Panc1 (cell line): ENCODE data around the gene TEPSIN. TPM values are rescaled to one million over a fixed set of nuclear protein-coding genes. Genes with fewer than 3 reads are reported as not detected.

ENCODE experiments used
- ATAC-seq: fragments of 200-7000 bp; cut with Tn5 transposase; 2 replicates; pipeline ENCODE4 v1.9.1; 2020; ENCODE audit warnings: mild to moderate bottlenecking, moderate library complexity
- BruUV-seq: library from RNA; stranded (reverse); fragments of 400-500 nt; replicated peaks from 2 replicates; lab custom pipeline; 2021; lab: Mats Ljungman, UMichigan
- CTCF ChIA-PET: fragments of 300-600 bp; sonication (Branson Sonifier 250); formaldehyde crosslinking; loops from one replicate; lab custom pipeline; 2022; ENCODE audit warnings: antibody characterized with exemption; lab: Charles Lee
- POLR2A ChIA-PET: fragments of 300-600 bp; sonication (Branson Sonifier 250); formaldehyde crosslinking; loops from one replicate; lab custom pipeline; 2022; ENCODE audit warnings: antibody characterized with exemption; lab: Charles Lee
- DNase-seq: peaks from one replicate; pipeline ENCODE4 v3.0.0-alpha.2; 2010; ENCODE audit warnings: low read depth, low spot score
- H3K27ac ChIP-seq: 2 replicates; pipeline ENCODE4 v1.5.1; 2011; ENCODE audit warnings: mild to moderate bottlenecking, low read length, inconsistent platforms
- H3K27me3 ChIP-seq: fragments of 200-500 bp; sonication (Bioruptor generic); 2 replicates; pipeline ENCODE4 v1.6.0; 2014; ENCODE audit warnings: low read length, inconsistent platforms; ENCODE audit not compliant: control insufficient read depth, insufficient read depth
- H3K36me3 ChIP-seq: fragments of 200-500 bp; sonication (Bioruptor generic); 2 replicates; pipeline ENCODE4 v1.5.1; 2014; ENCODE audit warnings: inconsistent platforms, mild to moderate bottlenecking, low read length, moderate library complexity; ENCODE audit not compliant: control insufficient read depth, insufficient read depth
- H3K4me1 ChIP-seq: 2 replicates; pipeline ENCODE4 v1.5.1; 2011; ENCODE audit warnings: inconsistent platforms, mild to moderate bottlenecking, low read length, moderate library complexity; ENCODE audit not compliant: control insufficient read depth, insufficient read depth
- H3K4me3 ChIP-seq, 2 experiments: 2 replicates each; pipeline ENCODE4 v1.5.1; 2011 to 2012; ENCODE audit warnings: low read depth in 2 of 2, low read length in 2 of 2, mild to moderate bottlenecking in 2 of 2, inconsistent platforms in 1 of 2, moderate library complexity in 1 of 2
- H3K9me3 ChIP-seq: fragments of 200-500 bp; sonication (Bioruptor generic); 2 replicates; pipeline ENCODE4 v1.5.1; 2014; ENCODE audit warnings: low read depth, mild to moderate bottlenecking, inconsistent platforms, low read length, moderate library complexity; ENCODE audit not compliant: control insufficient read depth, insufficient read depth
- CTCF ChIP-seq: fragments of 450-650 bp; IDR thresholded peaks from 2 replicates; pipeline ENCODE4 v1.5.1; 2017; ENCODE audit warnings: mild to moderate bottlenecking
- POLR2AphosphoS5 ChIP-seq: IDR thresholded peaks from 2 replicates; pipeline ENCODE4 v1.6.1; 2012; ENCODE audit warnings: mild to moderate bottlenecking, low read depth, low read length, moderate library complexity
- REST ChIP-seq, 2 experiments: IDR thresholded peaks; 2 replicates each; pipeline ENCODE4 v1.6.1; 2011 to 2012; ENCODE audit warnings: low read depth in 2 of 2, control low read depth in 1 of 2, low read length in 1 of 2, mild to moderate bottlenecking in 1 of 2, moderate library complexity in 1 of 2; ENCODE audit not compliant: insufficient read depth in 1 of 2
- SIN3A ChIP-seq: IDR thresholded peaks from 2 replicates; pipeline ENCODE4 v1.6.1; 2012; ENCODE audit warnings: low read depth, mild to moderate bottlenecking, low read length, moderate library complexity, borderline replicate concordance; ENCODE audit not compliant: insufficient read depth
- TCF7L2 ChIP-seq: IDR thresholded peaks from 2 replicates; pipeline ENCODE4 v1.6.1; 2011; ENCODE audit warnings: mild to moderate bottlenecking, low read depth, low read length, inconsistent platforms
- in situ Hi-C: cut with HindIII; loops from 2 replicates; pipeline ENCODE4 v1.10.0; 2016; ENCODE audit warnings: low sequenced_read_pairs, low pct_unique_long_range_greater_than_20kb
- intact Hi-C: fragments of 100-400 bp; cut with micrococcal nuclease; formaldehyde crosslinking; loops from one replicate; pipeline ENCODE4 v1.10.0; 2022; ENCODE audit not compliant: unreplicated experiment
- total RNA-seq: library from RNA; stranded (reverse); gene quantifications from one replicate; pipeline ENCODE4 v1.2.1, GENCODE V29; 2021; ENCODE audit not compliant: unreplicated experiment

The TEPSIN gene
- total RNA-seq, 1 experiment from 2014 or later, result 44.9 TPM

- intact Hi-C loops (no loop called here), in situ Hi-C loops (no loop called here)
- DNase-seq, result no peak
- no peak overlapping the region for H3K4me3 ChIP-seq
- H3K27ac ChIP-seq, result no peak overlapping the region
- H3K27me3 ChIP-seq, result no peaks in the 10 kb centered on the region
- no TSS peak for BruUV-seq
- TF ChIP-seq SIN3A, result no peak
- TF ChIP-seq REST (IDR thresholded peaks at IDR 0.05; ENCODE audit: insufficient read depth in 1 of 2, low read depth in 2 of 2, low read length in 1 of 2), result no peak
- no peak for TF ChIP-seq POLR2AphosphoS5
- no peak for TF ChIP-seq CTCF
- TF ChIP-seq TCF7L2, result no peak
- ChIA-PET POLR2A (no interaction called here), CTCF (no interaction called here)
- ATAC-seq, result no peak
- no peaks in the 10 kb centered on the region for H3K36me3 ChIP-seq
- no peaks in the 10 kb centered on the region for H3K9me3 ChIP-seq
- no peaks in the 10 kb centered on the region for H3K4me1 ChIP-seq
Observed at GRCh38 chr17:81197409-81197795, 41.5 kb downstream of the TEPSIN start.

GRCh38 chr17:81196505-81197408 is 42.1 kb downstream of the TEPSIN start:
- Histone ChIP-seq H3K4me1 (no peaks in the 10 kb centered on the region), H3K4me3 (no peak overlapping the region), H3K27ac (no peak overlapping the region), H3K36me3 (no peaks in the 10 kb centered on the region), H3K27me3 (no peaks in the 10 kb centered on the region), H3K9me3 (no peaks in the 10 kb centered on the region)
- intact Hi-C loops (no loop called here), in situ Hi-C loops (no loop called here)
- no peak for TF ChIP-seq POLR2AphosphoS5
- no peak for TF ChIP-seq CTCF
- TF ChIP-seq TCF7L2, result no peak
- no peak for TF ChIP-seq REST (IDR thresholded peaks at IDR 0.05; ENCODE audit: insufficient read depth in 1 of 2, low read depth in 2 of 2, low read length in 1 of 2)
- no TSS peak for BruUV-seq
- CTCF ChIA-PET, result no interaction called here
- no peak for ATAC-seq
- no peak for DNase-seq
- POLR2A ChIA-PET, result no interaction called here
